ENCODE measurements around the gene AMT.
A peak's percentile ranks its signal among the peaks of the same experiment; 100 is the strongest.

Gene AMT

DNA sequence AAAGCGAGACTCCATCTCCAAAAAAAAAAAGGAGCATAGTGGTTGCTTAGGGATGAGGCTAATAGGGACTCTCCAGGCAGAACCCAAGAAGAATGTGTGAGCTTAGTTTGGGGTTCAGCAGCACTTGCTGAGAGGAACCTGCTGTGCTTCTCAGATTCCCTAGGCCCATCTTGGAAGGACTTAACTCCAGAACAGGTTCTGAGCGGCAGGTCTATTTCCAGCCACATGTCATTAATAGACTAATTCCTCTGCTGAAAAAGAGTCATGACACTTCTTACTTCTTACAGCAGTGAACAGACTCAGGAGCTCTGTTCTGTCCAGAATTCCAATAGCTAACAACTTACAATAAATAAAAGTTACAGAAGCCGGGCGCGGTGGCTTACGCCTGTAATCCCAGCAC lies 33.0 kb downstream of the AMT start:
- TF ChIP-seq, protein P1, sequence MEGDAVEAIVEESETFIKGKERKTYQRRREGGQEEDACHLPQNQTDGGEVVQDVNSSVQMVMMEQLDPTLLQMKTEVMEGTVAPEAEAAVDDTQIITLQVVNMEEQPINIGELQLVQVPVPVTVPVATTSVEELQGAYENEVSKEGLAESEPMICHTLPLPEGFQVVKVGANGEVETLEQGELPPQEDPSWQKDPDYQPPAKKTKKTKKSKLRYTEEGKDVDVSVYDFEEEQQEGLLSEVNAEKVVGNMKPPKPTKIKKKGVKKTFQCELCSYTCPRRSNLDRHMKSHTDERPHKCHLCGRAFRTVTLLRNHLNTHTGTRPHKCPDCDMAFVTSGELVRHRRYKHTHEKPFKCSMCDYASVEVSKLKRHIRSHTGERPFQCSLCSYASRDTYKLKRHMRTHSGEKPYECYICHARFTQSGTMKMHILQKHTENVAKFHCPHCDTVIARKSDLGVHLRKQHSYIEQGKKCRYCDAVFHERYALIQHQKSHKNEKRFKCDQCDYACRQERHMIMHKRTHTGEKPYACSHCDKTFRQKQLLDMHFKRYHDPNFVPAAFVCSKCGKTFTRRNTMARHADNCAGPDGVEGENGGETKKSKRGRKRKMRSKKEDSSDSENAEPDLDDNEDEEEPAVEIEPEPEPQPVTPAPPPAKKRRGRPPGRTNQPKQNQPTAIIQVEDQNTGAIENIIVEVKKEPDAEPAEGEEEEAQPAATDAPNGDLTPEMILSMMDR (conservative IDR thresholded peaks at IDR 0.05; ENCODE audit: control insufficient read depth, insufficient read depth, low read depth, low read length) = no peak
- no peak overlapping the region for H3K4me3 ChIP-seq (ENCODE audit: control insufficient read depth, low read depth, low read length)
- DNase-seq (ENCODE audit: low read depth) = no peak

DNA sequence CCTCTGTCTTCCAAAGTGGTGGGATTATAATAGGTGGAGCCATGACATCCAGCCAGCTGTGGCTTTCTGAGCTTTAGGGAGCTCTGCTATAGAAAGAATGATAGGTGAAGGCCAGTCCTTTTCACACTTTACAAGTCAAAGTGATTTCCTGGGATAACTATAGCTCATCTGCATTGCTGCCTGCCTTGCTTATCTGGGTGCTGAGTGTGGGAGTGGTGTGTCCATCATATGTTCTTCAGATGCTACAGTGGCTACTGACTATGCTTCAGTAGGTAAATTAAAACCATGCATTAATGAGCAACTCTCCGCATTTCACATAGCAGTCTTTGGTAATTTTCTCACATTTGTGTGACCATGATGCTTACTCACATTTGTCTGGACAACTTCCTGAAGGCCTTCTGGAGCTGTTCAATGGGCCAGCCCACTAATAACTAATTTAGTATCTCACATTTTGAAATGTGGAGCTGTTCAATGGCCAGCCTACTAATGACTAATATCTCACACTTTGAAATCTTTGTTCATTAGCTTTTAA lies 33.9 kb downstream of the AMT start:
- peak; percentile 25 for DNase-seq (ENCODE audit: low read depth)
- TF ChIP-seq, protein P1 (conservative IDR thresholded peaks at IDR 0.05; ENCODE audit: control insufficient read depth, insufficient read depth, low read depth, low read length) = no peak
- H3K4me3 ChIP-seq (ENCODE audit: control insufficient read depth, low read depth, low read length) = no peak overlapping the region

GRCh38 chr3:49387721-49388120 lies 34.6 kb downstream of the AMT start:
- peak; percentile 64 for DNase-seq (ENCODE audit: low read depth)
- TF ChIP-seq, protein P1 (conservative IDR thresholded peaks at IDR 0.05; ENCODE audit: control insufficient read depth, insufficient read depth, low read depth, low read length) = no peak
- H3K4me3 ChIP-seq (ENCODE audit: control insufficient read depth, low read depth, low read length) = no peak overlapping the region

GRCh38 chr3:49386056-49386756 lies 36.1 kb downstream of the AMT start:
- TF ChIP-seq, protein P1 (conservative IDR thresholded peaks at IDR 0.05; ENCODE audit: control insufficient read depth, insufficient read depth, low read depth, low read length) = no peak
- no peak overlapping the region for H3K4me3 ChIP-seq (ENCODE audit: control insufficient read depth, low read depth, low read length)
- DNase-seq (ENCODE audit: low read depth) = no peak

DNA sequence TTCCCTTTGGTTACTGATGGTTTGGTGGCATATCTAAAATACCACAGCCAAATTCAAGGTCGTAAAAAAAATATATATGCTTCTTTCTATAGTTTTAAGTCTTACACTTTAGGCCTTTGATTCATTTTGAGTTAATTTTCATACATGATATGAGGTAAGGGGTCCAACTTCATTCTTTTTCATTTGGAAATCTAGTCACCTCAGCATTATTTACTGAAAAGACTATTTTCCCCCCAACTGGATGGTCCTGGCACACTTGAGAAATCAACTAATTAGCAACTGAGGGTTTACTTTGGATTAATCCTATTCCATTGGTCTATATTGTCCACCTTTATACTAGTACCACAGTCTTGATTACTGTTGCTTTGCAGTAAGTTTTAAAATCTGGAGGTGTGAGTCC lies 36.7 kb downstream of the AMT start:
- no peak overlapping the region for H3K4me3 ChIP-seq (ENCODE audit: control insufficient read depth, low read depth, low read length)
- no peak for DNase-seq (ENCODE audit: low read depth)
- TF ChIP-seq, protein P1 (conservative IDR thresholded peaks at IDR 0.05; ENCODE audit: control insufficient read depth, insufficient read depth, low read depth, low read length) = no peak

DNA sequence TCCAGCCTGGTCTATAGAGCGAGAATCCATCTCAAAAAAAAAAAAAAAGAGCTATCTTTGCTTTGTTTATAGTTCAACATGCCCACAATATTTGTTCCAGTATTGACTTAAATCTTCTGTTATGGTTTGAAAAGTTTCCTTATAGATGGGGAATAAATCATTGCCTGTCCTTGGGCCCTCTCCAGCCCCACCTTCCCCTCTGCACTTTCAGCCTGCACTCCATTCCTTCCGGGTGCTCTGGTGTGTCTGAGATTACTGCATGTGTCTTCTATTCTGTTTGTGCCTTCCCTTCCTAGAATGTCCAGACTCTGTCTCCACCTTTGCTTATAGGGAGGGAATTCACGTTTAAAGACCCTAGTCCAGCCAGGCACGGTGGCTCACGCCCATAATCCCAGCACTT lies 38.9 kb downstream of the AMT start:
- no peak for DNase-seq (ENCODE audit: low read depth)
- TF ChIP-seq, protein P1 (conservative IDR thresholded peaks at IDR 0.05; ENCODE audit: control insufficient read depth, insufficient read depth, low read depth, low read length) = no peak
- H3K4me3 ChIP-seq (ENCODE audit: control insufficient read depth, low read depth, low read length) = no peak overlapping the region

All from fibroblast of mammary gland (primary cell).